ENCODE results near the gene FPR1.

Gene FPR1

GRCh38 chr19:51735759-51736449 lies 15.8 kb downstream of the FPR1 start:
- DNase-seq = no peak

GRCh38 chr19:51733742-51734522 lies 17.7 kb downstream of the FPR1 start:
- no peak for DNase-seq

GRCh38 chr19:51729781-51730180 lies 21.9 kb downstream of the FPR1 start:
- DNase-seq = no peak

- no peak for DNase-seq
Measured at GRCh38 chr19:51727349-51727880, 24.3 kb downstream of the FPR1 start.

GRCh38 chr19:51726049-51726448 lies 25.6 kb downstream of the FPR1 start:
- DNase-seq = no peak

GRCh38 chr19:51724543-51724942 lies 27.1 kb downstream of the FPR1 start:
- DNase-seq = no peak

GRCh38 chr19:51722492-51722891 lies 29.2 kb downstream of the FPR1 start:
- DNase-seq = no peak

- DNase-seq = no peak
Measured at GRCh38 chr19:51721905-51722304, 29.8 kb downstream of the FPR1 start.

GRCh38 chr19:51719251-51719988 lies 32.3 kb downstream of the FPR1 start:
- DNase-seq = no peak

- no peak for DNase-seq
Measured at GRCh38 chr19:51716925-51717324, 34.8 kb downstream of the FPR1 start.

- DNase-seq = no peak
Measured at GRCh38 chr19:51715850-51716249, 35.8 kb downstream of the FPR1 start.

GRCh38 chr19:51714848-51715247 lies 36.8 kb downstream of the FPR1 start:
- DNase-seq = no peak

- DNase-seq = no peak
Measured at GRCh38 chr19:51713319-51714285, 38.1 kb downstream of the FPR1 start.

GRCh38 chr19:51712461-51713081 lies 39.1 kb downstream of the FPR1 start:
- DNase-seq = peak; percentile 18

- DNase-seq = no peak
Measured at GRCh38 chr19:51711702-51712101, 40.0 kb downstream of the FPR1 start.

GRCh38 chr19:51710163-51710562 lies 41.5 kb downstream of the FPR1 start:
- no peak for DNase-seq

GRCh38 chr19:51709575-51709974 lies 42.1 kb downstream of the FPR1 start:
- DNase-seq = no peak

GRCh38 chr19:51708811-51709210 lies 42.9 kb downstream of the FPR1 start:
- DNase-seq = no peak

GRCh38 chr19:51706885-51707284 lies 44.8 kb downstream of the FPR1 start:
- DNase-seq = no peak

- DNase-seq = no peak
Measured at GRCh38 chr19:51706296-51706695, 45.4 kb downstream of the FPR1 start.

- no peak for DNase-seq
Measured at GRCh38 chr19:51704626-51705025, 47.1 kb downstream of the FPR1 start.

Data from stimulated activated CD4-positive, alpha-beta T cell treated with anti-CD3 and anti-CD28 coated beads, Interleukin-15, amount 100 ng/mL, for 24 hours (primary cell).